ENCODE measurements around the gene SIPA1L2.

The SIPA1L2 gene

DNA sequence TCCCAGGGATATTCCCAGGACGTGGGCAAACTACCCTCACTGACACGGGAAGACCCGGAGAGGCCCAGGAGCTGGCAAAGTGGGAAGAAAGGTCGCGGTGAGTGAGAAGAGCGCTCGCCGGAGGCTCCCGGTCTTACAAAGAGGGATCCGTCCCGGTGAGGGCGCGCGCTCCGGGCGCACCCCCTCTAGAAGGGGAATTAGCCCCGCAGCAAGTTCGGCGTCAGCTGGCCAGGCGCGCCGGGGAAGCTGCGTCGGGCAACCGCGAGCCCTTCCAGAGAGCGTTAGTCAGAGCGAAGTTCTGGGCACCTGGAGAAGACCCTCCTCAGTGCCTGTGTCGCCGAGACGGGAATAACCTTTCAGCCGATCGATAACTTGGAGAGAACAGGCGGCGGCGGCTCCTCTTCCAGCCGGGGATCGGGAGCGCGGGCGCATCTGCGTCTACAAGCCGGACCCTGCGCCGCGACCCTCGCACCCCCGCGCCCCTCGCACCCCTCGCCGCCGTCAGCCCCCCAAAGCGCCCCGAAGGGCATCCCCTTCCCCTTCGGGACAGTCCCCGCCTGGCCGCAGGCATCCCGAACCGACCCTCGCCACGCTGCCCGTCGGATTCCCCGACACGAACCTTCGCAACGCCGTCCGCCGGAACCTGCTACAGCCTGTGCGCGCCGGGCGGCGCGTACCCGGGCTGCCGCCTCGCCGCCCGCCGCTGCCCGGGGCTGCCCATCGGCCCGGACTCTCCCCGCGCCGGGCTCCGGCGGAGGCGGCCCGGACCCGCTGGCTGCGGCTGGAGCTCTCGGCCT is 485 bp downstream of the SIPA1L2 start:
- Histone ChIP-seq H3K4me1 (ENCODE audit: control insufficient read depth in 1 of 2, insufficient read depth in 1 of 2, low read depth in 1 of 2, low read length in 1 of 2) (peaks cover 43 to 47% of the 10 kb centered on the region in 2 experiments), H3K4me3 (ENCODE audit: low read depth in 1 of 2, low read length in 1 of 2) (peak overlapping the region; percentile 77 to 97), H3K27ac (peak overlapping the region; percentile 76), H3K27me3 (peaks cover 18% of the 10 kb centered on the region), H3K36me3 (no peaks in the 10 kb centered on the region), H3K9me3 (no peaks in the 10 kb centered on the region)
- TF ChIP-seq, protein P1, sequence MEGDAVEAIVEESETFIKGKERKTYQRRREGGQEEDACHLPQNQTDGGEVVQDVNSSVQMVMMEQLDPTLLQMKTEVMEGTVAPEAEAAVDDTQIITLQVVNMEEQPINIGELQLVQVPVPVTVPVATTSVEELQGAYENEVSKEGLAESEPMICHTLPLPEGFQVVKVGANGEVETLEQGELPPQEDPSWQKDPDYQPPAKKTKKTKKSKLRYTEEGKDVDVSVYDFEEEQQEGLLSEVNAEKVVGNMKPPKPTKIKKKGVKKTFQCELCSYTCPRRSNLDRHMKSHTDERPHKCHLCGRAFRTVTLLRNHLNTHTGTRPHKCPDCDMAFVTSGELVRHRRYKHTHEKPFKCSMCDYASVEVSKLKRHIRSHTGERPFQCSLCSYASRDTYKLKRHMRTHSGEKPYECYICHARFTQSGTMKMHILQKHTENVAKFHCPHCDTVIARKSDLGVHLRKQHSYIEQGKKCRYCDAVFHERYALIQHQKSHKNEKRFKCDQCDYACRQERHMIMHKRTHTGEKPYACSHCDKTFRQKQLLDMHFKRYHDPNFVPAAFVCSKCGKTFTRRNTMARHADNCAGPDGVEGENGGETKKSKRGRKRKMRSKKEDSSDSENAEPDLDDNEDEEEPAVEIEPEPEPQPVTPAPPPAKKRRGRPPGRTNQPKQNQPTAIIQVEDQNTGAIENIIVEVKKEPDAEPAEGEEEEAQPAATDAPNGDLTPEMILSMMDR (IDR thresholded peaks at IDR 0.05) = no peak

- Histone ChIP-seq H3K4me1 (ENCODE audit: control insufficient read depth in 1 of 2, insufficient read depth in 1 of 2, low read depth in 1 of 2, low read length in 1 of 2) (peaks cover 34 to 38% of the 10 kb centered on the region in 2 experiments), H3K27me3 (peaks cover 18% of the 10 kb centered on the region), H3K27ac (peak overlapping the region; percentile 76), H3K36me3 (no peaks in the 10 kb centered on the region), H3K9me3 (no peaks in the 10 kb centered on the region), H3K4me3 (ENCODE audit: low read depth in 1 of 2, low read length in 1 of 2) (peak overlapping the region; percentile 77 to 97)
- TF ChIP-seq, protein P1 (IDR thresholded peaks at IDR 0.05) = no peak
Observed at GRCh38 chr1:232628335-232629249, 1.3 kb downstream of the SIPA1L2 start.

- Histone ChIP-seq H3K9me3 (no peaks in the 10 kb centered on the region), H3K27ac (no peak overlapping the region), H3K4me3 (ENCODE audit: low read depth in 1 of 2, low read length in 1 of 2) (peak overlapping the region; percentile 77 to 97), H3K4me1 (ENCODE audit: control insufficient read depth in 1 of 2, insufficient read depth in 1 of 2, low read depth in 1 of 2, low read length in 1 of 2) (peaks cover 34 to 38% of the 10 kb centered on the region in 2 experiments), H3K36me3 (no peaks in the 10 kb centered on the region), H3K27me3 (peaks cover 18% of the 10 kb centered on the region)
- TF ChIP-seq, protein P1 (IDR thresholded peaks at IDR 0.05) = peak; percentile 26
Observed at GRCh38 chr1:232627645-232628334, 2.1 kb downstream of the SIPA1L2 start.

- H3K9me3 ChIP-seq = no peaks in the 10 kb centered on the region
Observed at GRCh38 chr1:232627171-232627570, 2.8 kb downstream of the SIPA1L2 start.

More at GRCh38 chr1:232627171-232627570, 2.8 kb downstream of the SIPA1L2 start:
- H3K36me3 ChIP-seq = no peaks in the 10 kb centered on the region
- no peak overlapping the region for H3K27ac ChIP-seq
- peaks cover 39 to 43% of the 10 kb centered on the region in 2 experiments for H3K4me1 ChIP-seq (ENCODE audit: control insufficient read depth in 1 of 2, insufficient read depth in 1 of 2, low read depth in 1 of 2, low read length in 1 of 2)
- H3K27me3 ChIP-seq = peaks cover 18% of the 10 kb centered on the region
- TF ChIP-seq, protein P1 (IDR thresholded peaks at IDR 0.05) = no peak
- peak overlapping the region in 1 of 2 experiments; percentile 77 for H3K4me3 ChIP-seq (ENCODE audit: low read depth in 1 of 2, low read length in 1 of 2)
